HG03571 (cell line): ENCODE results near the gene RASSF7.
"Not testable (repeated sequence)": the region's sequence is repeated elsewhere in the genome, so short reads cannot be mapped to it uniquely, and the experiment has no call there.

Experiments used
- ATAC-seq: cut with Tn5 transposase; IDR thresholded peaks from one replicate; pipeline ENCODE4 v1.9.1; 2021; ENCODE audit not compliant: unreplicated experiment

RASSF7 gene, protein sequence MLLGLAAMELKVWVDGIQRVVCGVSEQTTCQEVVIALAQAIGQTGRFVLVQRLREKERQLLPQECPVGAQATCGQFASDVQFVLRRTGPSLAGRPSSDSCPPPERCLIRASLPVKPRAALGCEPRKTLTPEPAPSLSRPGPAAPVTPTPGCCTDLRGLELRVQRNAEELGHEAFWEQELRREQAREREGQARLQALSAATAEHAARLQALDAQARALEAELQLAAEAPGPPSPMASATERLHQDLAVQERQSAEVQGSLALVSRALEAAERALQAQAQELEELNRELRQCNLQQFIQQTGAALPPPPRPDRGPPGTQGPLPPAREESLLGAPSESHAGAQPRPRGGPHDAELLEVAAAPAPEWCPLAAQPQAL

DNA sequence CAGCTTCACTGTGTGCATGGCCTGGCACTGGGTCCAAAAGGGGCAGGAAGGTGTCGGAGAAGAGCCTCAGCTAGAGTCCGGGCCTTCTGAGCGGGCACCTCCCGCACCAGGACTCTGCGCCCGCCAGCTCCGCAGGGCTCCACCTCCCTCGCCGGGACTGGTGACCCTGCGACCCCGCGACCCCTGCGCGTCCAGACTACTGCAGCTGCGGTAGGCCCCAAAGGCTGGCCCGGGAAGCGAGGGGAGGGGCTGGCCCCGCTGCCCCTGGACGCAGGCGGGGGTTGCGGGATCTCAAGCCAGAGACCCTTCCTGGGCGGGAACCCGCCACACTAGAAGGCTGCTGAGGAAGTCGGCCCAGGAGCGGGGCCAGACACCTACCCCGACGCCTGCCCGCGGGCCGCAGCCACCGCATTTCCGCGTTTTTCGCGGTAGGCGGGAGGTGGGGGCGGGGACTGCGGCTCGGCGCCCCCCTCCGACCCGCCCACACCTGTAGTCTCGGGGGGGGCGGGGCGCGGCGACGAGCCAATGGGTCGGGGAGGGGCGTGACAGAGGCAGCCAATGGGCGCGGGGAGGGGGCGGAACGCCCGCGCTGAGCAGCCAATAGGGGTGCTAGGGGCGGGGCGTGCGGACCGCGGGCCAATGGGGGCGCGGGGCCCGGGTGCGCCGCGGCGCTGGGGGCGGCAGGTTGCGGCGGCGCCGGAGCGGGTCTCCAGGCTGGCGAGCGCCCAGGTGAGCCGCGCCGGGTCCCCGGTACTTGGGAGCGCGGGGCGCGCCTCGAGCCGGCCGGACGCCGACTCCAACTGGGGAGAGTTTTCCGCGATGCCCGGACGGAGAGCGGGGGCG is at the start of gene RASSF7, which contains the start of gene LMNTD2:
Gene RASSF7 (plus strand): TSS at position 666 of the 843 bp plus-strand sequence. CDS start 799 bp downstream, outside the sequence.
Gene LMNTD2 (minus strand): TSS at position 434 of the 843 bp plus-strand sequence. CDS start 22 bp downstream, at position 412.
- ATAC-seq = peak; percentile 75

DNA sequence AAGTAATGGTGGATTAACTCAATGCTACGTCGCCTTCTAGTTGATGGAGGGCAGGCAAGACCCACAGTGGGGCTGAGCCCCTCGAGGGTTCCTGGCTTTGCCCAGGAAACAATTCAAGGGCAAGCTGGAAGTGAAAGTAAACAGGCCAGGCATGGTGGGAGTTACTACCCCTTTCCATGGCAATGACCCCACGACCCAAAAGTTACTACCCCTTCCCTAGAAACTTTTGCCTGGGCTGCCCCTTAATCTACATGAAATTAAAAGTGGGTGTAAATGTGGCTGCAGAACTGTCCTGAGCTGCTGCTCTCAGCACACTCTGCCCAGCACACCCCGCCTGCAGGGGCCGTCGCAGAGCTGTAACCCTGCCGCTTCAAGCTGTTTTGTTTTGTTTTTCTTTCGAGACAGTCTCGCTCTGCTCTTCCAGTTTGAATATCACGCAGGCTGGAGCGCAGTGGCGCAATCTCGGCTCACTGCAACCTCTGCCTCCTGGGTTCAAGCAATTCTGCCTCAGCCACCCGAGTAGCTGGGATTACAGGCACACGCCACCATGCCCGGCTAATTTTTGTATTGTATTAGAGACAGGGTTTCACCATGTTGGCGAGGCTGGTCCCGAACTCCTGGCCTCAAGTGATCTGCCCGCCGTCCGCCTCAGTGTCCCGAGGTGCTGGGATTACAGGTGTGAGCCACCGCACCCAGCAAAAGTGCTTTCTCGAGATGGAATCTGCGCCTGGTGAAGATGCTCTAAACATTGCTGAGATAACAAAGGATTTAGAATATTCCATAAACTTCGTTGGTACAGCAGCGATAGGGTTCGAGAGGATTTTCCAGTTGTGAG is 47.8 kb upstream of the RASSF7 start:
- ATAC-seq = no peak

- no peak for ATAC-seq
Measured at GRCh38 chr11:514606-515005, 46.2 kb upstream of the RASSF7 start.

DNA sequence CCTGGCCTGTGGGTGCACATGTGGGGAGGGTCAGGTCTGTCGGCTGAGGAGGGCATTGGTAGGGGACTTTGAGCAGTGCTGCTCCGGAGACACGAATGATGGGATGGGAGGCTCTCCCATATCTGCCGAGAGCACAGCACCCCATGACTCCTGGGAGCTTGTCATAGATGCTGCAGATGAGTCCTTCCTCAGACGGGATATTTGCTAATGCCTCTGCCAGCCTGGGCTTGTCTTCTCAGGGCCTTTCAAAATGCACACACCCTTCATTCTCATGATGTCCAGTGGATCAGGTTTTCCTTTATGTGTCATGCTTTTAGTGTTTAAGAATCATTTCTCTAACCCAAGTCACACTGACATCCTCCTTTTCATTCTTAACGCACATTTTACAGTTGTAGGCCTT is 45.6 kb upstream of the RASSF7 start:
- no peak for ATAC-seq

DNA sequence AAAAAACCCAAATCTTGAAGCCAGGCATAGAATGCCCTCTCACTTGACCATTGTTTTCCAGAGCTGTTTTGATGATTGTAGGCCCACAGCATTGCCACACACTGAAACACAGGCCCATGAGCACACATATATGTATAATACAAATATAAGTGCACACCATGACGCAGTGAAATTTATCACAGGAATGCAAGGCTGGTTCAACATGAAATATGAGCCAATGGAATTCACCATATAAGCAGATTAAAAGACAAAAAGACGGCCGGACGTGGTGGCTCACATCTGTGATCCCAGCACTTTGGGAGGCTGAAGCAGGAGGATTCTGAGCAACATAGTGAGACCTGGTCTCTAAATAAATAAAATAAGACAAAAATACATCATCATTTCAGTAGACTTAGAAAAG is 44.4 kb upstream of the RASSF7 start:
- ATAC-seq = no peak

DNA sequence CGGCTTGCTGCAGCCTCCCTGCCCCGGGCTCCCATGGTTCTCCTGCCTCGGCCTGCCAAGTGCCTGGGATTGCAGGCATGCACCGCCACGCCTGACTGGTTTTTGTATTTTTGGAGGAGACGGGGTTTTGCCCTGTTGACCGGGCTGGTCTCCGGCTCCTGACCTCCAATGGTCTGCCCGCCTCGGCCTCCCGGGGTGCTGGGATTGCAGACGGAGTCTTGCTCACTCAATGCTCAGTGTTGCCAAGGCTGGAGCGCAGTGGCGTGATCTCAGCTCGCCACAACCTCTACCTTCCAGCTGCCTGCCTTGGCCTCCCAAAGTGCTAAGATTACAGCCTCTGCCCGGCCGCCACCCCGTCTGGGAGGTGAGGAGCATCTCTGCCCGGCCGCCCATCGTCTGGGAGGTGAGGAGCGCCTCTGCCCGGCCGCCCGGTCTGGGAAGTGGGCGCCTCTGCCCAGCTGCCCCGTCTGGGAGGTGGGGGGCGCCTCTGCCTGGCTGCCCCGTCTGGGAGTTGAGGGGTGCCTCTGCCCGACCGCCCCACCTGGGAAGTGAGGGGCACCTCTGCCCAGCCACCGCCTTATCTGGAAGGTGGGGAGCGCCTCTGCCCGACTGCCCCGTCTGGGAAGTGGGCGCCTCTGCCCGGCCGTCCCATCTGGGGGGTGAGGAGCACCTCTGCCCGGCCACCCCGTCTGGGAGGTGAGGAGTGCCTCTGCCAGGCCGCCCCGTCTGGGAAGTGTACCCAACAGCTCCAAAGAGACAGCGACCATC is 43.7 kb upstream of the RASSF7 start:
- ATAC-seq = not testable (repeated sequence)

DNA sequence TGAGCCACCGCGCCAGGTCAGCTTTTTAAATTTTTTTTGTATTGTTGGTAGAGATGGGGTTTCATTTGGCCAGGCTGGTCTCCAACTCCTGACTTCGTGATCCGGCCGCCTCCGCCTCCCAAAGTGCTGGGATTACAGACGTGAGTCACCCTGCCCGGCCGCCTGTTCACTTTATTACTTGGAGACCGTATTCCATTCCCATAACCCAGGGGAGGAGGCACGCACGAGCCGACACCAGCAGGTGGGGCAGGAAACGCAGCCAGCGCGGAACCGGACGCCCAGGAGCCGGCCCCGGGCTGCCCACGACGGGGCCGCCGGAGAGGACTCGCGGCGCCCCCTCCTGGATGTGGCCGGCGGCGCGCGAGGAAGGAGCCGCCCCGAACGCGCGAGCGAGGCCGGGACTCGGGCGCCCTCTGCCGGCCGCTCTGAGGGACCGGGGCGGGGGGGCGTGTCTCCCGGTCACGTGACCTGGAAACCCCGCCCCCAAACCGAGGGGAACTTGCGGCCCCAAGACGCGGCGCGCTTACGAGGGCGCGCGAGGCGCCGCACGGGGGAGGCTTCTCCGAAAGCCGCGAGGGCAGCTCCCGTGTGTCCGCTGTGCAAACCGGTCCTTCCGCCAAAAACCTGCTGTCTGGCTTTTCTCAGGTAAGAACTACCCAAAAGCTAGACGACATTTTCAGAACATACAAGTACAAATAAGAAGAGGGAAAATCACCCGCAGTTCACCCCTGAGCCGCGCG is 42.1 kb upstream of the RASSF7 start:
- no peak for ATAC-seq

DNA sequence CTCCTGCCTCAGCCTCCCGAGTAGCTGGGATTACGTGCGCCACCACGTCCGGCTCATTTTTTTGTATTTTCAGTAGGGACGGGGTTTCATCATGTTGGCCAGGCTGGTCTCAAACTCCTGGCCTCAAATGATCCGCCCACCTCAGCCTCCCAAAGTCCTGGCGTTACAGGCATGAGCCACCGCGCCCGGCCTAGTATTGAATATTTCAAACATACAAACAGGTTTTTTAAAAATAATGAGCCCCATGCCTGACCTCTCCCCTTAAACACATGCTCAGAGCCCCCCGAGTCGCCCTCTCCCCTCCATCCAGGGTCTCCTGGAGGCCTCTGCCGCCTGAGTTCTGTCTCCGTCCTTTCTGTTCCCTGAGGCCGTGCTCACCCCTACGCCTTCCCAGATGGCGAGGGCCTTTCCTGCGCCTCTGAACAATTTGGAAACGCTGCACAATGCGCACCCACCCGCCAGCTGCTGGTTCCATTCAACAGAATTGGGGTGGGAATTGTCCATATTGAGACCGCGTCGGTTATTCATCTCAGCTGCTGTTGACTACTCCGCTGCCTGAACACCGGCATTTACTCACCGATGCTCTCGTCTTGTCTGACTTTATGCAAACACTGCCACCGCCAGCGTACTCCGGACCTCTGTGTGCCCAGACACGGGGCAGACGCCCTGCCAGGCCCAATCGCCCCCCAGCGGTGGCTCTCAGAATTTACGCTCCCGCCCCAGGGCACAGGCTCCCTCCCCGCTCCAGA is 40.2 kb upstream of the RASSF7 start:
- no peak for ATAC-seq

- ATAC-seq = no peak
Measured at GRCh38 chr11:521177-521688, 39.5 kb upstream of the RASSF7 start.

DNA sequence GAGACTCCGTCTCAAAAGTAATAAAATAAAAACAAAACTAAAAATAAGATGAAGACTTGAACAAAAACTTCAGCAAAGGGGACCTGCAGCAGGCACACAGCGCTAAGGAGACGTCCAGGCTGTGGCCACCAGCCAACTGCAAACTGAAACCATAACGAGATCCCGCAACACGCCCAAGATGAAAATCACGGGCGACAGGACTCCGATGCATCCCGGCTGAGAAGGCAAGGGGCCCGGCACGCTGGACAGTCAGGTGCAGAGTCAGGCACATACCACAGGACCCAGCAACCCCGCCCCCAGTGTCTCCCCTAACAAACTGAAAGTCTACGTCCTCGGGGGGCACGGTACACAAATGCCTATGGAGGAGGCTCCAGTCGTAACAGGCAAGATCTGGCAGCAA is 34.6 kb upstream of the RASSF7 start:
- no peak for ATAC-seq

GRCh38 chr11:528166-528814 is 32.5 kb upstream of the RASSF7 start:
- ATAC-seq = no peak

GRCh38 chr11:528815-529727 is 31.7 kb upstream of the RASSF7 start:
- no peak for ATAC-seq

DNA sequence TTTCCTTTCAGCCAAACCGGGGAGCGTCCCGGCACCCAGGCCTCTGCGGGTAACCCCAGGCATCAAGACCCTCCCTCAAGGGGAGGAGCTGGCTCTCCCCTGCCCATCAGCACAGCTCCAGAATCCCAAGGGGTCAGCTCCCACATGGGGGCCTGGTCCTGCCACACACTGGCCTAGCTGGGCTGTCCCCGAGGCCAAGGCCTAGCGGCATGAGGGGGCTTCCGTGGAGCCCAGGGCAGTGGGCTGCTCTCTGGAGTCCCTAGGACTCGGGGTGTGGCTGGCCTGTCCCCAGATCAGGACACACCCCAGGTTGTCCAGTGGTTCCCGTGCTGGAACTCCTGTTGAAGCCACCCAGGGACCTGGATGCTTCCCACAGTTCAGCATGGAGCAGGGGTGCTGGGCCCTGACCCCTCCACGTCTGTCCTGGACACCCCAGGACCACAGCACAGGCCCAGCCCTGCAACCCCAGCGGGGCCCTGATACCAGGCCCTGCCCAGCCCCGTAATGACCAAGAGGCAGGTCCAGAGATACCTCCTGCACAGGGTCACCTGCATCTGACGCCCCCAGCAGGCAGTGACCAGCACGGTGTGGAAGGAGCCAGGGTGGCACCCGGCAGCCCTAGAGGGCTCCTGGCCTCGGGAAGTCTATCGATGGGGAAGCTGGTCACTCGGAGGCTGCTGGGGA is 30.9 kb upstream of the RASSF7 start:
- no peak for ATAC-seq

DNA sequence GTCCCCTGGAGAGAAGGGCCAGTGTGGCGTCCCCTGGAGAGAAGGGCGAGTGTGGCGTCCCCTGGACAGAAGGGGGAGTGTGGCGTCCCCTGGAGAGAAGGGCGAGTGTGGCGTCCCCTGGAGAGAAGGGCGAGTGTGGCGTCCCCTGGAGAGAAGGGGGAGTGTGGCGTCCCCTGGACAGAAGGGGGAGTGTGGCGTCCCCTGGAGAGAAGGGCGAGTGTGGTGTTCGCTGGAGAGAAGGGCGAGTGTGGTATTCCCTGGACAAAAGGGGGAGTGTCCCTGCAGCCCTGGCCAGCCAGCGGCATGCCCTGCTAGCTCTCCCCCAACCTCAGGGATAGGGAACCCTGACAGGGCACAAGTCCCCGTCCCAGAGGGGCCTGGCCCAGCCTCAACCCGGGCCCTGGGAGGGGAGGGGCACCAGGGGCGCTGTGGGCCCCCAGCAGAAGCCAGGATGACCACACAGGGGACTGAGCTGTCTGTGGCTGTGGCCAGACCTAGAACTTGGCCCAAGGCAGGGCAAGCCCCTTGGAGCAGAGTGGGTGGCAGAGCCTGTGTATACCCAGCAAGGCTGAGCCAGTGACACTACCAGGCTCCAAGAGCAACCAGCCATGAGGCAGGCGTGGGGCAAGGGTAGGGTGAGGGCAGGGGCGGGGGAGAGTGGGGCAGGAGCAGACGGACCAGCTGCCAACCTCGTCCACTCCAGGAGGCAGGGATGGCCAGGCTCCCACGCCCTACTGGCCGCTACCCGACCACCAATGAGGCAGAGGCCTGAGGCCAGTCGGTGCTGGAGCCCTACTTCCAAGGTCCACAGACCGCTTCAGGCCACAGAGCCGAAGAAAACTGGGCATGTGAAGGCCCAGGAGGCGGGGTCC is 29.6 kb upstream of the RASSF7 start:
- ATAC-seq = no peak

- no peak for ATAC-seq
Measured at GRCh38 chr11:531919-532526, 28.7 kb upstream of the RASSF7 start.
